Kidney glomerular epithelial cell (primary cell): ENCODE results near the gene RNF114.
"Not testable (repeated sequence)": the region's sequence is repeated elsewhere in the genome, so short reads cannot be mapped to it uniquely, and the experiment has no call there.

Experiments used
- DNase-seq: peaks from one replicate; lab custom pipeline; 2025; lab: John Stamatoyannopoulos, UW

The RNF114 gene

DNA sequence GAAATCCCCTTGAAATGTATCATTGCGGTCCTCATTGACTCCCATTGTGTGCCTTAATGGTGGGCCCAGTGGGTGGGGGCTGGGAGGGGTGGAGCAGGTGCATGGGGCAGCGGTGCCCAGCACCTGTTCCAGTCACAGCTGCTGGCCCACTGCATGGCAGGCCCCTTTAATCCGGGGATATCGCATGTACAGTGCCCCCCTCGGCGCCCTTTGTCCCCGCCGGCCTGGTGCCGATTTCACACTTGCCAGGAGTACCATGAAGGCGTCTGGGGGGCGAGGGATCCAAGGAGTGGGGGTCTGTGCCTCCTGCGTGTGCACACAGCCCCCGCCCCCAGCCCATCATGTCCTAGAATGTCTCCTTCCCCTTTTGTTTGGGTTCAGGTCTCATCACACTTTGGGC is 49.4 kb downstream of the RNF114 start:
- DNase-seq, result no peak

DNA sequence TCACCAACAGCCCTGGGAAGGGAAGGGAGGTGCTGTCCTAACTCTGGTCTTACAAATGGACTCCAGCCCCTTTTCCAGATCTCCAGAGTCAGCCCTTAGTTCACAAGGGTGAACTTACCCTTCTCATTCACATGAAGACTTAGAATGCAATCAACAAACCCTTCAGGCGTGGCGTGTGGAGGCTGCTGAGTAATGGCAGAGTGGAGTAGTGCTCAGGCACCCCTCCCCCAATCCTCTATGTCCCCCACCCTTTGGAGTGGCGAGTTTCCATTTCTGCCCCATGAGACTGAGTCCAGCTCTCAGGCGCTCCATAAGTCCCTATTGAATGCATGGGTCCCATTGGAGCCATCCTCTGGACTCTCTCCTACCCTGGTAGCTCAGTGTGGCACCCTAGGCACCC is 49.9 kb downstream of the RNF114 start:
- no peak for DNase-seq

DNA sequence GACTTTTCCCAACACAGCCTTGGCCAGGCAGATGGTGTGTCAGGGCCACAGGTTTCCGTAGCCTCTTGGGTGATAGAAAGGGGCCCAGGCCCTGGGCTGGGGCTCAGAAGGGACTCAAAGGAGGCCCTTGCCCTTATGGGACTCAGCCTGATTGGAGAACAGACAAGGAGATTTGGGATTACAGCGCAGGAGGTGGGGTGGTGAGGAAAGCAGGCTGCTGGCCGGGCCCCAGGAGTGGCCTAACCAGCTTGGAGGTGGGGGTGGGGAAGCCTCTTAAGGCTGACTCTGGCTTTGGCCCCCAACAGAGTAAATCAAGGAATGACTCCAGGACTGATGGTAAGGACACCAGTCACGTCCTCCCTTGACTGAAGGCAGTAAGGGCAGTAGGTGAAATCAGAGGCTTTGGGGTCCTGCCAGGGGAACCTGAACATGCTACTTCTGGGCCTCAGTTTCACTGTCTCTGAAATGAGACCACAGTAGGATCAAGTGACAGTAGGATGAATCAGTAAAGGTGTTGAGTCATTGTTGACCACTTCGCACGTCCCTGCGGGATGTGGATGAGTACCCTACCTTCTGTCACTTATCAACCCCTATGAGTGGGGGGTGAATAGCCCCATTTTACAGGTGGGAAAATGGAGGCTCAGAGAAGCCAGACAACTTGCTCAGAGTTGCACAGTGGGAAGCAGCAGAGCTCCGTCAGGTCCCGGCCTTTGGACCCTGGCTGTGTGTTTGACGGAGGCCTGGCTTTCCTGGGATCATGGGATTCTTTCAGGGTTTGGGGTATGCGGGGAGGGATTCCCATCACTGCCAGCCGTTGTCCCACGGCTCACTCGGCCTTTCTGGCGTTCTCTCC is 51.0 kb downstream of the RNF114 start:
- DNase-seq, result peak; percentile 16

DNA sequence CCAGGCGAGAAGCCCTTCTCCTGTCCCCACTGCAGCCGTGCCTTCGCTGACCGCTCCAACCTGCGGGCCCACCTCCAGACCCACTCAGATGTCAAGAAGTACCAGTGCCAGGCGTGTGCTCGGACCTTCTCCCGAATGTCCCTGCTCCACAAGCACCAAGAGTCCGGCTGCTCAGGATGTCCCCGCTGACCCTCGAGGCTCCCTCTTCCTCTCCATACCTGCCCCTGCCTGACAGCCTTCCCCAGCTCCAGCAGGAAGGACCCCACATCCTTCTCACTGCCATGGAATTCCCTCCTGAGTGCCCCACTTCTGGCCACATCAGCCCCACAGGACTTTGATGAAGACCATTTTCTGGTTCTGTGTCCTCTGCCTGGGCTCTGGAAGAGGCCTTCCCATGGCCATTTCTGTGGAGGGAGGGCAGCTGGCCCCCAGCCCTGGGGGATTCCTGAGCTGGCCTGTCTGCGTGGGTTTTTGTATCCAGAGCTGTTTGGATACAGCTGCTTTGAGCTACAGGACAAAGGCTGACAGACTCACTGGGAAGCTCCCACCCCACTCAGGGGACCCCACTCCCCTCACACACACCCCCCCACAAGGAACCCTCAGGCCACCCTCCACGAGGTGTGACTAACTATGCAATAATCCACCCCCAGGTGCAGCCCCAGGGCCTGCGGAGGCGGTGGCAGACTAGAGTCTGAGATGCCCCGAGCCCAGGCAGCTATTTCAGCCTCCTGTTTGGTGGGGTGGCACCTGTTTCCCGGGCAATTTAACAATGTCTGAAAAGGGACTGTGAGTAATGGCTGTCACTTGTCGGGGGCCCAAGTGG is 51.9 kb downstream of the RNF114 start:
- DNase-seq, result peak; percentile 52

DNA sequence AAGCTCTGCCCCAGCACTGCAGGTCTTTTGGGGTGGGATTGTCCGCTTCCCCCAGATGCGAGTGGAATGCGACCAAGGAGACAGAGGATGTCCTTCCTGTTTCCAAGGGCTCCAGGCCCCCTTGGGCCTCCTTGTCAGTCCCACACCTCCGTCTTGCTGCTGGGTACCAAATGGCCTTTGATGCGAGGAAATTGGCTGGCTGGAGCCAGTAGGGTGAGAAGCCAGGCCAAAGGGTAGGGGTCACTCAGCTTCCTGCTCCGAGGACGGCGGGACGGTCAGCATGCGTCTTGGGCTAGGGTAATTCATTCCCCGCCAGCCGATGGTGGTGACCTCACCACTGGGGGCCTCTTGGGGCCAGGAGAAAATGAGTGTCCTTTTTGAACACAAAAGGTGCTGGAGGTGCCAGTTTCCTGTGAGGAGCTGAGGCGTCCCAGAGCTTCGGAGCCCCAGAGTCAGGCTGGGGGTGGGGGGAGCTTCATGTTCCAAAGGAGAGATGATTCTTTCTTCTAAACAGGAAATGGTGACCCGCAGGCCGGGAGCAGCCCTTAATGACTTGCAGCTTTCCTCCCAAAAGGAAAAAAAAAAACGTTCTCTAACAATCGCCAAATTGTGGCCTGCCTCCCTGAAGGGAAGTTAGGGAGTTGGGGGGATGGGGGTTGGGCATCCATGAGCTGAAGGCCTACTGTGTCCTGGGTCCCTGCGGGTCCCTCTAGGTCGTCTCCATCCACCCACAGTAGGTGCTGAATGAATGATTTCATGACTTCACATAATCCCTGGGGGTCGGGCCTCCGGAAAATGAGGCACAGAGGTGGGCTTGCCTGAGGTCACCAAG is 53.3 kb downstream of the RNF114 start:
- DNase-seq, result peak; percentile 32

DNA sequence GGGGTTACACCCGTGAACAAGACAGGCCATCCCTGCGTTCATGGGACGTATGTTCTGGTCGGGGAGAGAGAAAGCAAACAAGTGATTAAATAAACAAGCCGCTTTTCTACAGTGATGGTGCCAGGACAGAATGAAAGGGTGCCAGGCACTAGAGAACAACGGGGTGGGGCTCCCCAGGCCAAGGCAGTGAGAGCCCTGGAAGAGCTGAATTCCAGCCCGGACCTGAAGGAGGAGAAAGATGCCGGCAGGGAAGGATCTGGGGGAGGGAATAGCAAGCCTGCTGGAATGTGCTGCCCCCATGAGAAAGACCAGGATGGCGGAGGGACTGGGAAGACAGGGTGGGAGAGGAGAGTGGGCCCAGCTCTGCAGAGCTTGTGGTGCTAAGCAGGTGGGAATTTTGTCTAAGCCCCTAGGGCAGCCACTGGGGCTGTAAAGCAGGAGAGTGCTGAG is 54.1 kb downstream of the RNF114 start:
- no peak for DNase-seq

DNA sequence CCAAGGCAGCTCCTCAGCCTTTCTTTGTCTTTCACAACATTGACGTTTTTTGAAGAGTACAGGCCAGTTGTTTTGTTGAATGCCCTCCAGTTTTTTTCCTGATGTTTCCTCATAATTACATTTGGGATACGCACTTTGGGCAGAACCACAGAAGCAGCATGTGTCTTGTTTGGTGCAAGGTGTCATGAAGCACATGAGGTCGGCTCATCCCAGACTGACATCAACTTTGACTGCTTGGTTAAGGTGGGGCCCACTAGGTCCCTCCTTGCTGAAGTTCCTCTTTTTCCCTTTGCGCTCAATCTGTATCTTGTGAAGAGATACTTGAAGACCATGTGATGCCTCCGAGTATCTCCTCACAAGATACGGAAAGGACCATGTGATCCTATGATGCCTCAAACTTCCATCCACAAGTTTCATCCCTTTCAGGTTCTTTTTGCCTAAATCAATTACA is 57.1 kb downstream of the RNF114 start:
- no peak for DNase-seq

DNA sequence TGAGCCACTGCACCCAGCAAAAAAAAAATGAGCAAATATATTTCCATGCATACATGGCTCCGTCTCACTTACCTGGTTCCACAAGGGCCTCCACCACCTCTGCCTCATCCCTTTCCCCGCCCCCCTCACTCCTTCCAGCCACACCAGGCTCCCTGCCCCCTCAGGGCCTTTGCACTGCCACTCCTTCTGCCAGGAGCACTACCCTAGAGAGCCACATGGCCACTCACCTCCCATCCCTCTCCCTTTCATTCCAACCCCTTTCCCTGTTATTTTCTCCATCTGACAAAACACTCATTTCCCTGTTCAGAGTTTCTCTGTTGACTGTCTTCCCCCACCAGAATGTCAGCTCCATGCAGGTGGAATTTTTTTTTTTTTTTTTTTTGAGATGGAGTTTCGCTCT is 59.4 kb downstream of the RNF114 start:
- no peak for DNase-seq

DNA sequence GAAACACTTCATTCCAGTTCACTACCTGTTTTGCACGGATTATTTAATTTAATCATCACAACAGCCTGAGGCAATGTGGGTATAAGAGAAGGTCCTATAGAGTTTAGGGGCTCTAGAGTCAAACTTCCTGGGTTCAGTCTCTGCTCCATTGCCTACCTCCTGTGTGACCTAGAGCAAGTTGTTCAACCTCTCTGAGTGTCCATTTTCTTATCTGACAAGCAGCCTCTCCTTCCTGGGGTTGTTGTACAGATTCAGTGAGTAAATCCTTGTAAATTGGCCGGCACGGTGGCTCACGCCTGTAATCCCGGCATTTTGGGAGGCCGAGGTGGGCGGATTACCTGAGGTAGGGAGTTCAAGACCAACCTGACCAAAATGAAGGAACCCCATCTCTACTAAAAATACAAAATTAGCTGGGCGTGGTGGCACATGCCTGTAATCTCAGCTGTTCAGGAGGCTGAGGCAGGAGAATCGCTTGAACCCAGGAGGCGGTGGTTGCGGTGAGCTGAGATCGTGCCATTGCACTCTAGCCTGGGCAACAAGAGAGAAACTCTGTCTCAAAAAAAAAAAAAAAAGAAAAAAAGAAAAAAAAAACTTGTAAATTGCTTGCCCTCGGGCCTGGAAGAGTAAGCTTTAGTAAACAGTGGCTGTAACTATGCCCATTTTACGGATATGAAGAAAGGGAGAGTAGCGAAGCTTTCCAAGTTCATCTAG is 62.4 kb downstream of the RNF114 start:
- DNase-seq, result not testable (repeated sequence)

DNA sequence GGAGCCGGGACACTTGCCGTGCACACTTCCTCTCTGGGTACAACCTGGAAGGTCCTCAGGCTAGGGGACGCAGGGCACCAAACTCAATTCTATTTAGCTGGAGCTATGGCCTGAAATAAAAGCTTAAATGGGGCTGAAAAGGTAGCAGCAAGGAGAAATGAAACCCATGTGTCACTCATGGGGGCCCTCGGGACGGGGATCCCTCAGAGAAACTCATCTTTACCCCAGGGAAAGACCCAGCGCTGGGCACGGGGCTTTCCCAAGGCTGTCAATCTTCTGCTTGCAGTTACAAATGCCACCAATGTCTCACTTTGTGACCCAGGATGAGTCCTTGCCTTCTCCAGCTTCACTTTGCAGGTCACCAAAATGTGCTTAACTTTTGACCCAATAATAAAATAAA is 63.1 kb downstream of the RNF114 start:
- DNase-seq, result no peak

DNA sequence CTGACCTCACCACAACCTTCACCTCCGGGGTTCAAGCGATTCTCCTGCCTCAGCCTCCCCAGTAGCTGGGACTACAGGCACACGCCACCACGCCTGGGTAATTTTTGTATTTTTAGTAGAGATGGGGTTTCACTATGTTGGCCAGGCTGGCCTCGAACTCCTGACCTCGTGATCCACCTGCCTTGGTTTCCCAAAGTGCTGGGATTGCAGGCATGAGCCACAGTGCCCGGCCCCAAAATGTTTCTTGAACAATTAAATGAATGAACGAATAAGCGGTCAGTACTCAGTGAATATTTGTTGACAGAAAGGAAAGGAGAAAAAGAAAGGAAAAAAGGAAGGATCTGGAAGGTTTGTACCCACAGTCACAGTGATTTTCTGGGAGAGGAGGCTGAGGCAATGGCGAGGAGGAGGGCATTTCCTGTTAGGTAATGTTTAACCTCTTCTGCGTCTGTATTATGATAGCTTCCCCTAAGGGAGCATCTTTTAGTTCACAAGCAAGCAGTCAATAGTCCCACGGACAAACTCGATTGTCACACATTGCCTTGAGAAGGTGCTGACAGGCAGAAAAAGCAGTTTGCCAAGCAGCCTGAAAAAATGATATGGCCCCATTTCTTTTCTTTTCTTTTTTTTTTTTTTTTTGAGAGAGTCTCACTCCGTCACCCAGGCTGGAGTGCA is 64.5 kb downstream of the RNF114 start:
- DNase-seq, result not testable (repeated sequence)

DNA sequence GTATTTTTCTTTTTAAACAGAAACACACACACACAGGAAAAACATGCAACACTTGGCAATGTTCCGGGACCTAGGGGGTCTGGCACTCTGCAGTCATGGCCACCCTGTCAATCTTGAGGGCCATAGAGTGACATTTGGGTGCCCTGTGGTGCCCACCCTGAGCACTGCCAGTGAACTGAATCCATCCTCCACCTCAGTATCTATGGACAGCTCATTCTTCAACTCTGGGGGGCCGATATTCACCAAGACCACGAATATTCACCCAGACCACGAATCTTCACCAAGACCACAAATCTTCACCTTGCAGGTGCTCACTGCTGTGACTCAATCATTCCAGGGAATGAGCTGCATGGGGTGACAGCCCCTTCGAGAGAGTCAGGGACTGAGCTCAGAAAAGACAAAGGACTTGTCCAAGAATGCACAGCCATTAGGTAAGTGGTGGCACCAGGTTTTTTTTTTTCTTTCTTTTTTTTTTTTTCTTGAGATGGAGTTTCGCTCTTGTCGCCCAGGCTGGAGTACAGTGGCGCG is 65.7 kb downstream of the RNF114 start:
- no peak for DNase-seq

DNA sequence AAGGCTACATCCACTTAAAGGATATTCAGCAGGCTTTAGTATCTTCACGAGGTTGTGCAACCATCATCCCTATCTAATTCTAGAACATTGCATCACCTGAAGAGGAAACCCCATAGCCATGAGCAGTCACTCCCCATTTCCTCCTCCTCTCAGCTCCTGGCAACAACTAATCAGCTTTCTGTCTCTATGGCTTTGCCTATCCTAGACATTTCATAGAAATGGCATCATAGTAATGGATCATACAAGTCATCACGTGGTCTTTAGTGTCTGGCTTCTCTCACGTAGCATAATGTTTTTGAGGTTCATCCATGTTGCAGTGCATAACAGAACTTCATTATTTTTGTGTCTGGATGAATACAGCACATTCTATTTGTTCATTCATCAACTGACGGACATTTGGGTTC is 67.1 kb downstream of the RNF114 start:
- DNase-seq, result peak; percentile 30
